Measurements from ENCODE around the gene ZNF195. TPM values are rescaled to one million over a fixed set of nuclear protein-coding genes. Genes with fewer than 3 reads are reported as not detected.

The ZNF195 gene
- total RNA-seq, 1 donor: 18.1 TPM

Small RNAs within 50 kb of the gene (small RNA-seq; reads per million reads assigned to genes)
- gene AC123788.2: not detected

Other genes with a start within 250 kb of the ZNF195 start
- 17.3 and 24.8 TPM in 2 replicates for gene OSBPL5, start 213.8 kb downstream of the ZNF195 start, total RNA-seq (ENCODE audit: low replicate concordance)
- gene MRGPRG, start 160.3 kb downstream of the ZNF195 start, total RNA-seq (ENCODE audit: low replicate concordance): not detected in 2 replicates
- gene MRGPRE, start 146.7 kb downstream of the ZNF195 start, total RNA-seq (ENCODE audit: low replicate concordance): not detected in 2 replicates